ENCODE results near the gene OR2S2.
"Not testable (repeated sequence)": the region's sequence is repeated elsewhere in the genome, so short reads cannot be mapped to it uniquely, and the experiment has no call there.

OR2S2 gene

DNA sequence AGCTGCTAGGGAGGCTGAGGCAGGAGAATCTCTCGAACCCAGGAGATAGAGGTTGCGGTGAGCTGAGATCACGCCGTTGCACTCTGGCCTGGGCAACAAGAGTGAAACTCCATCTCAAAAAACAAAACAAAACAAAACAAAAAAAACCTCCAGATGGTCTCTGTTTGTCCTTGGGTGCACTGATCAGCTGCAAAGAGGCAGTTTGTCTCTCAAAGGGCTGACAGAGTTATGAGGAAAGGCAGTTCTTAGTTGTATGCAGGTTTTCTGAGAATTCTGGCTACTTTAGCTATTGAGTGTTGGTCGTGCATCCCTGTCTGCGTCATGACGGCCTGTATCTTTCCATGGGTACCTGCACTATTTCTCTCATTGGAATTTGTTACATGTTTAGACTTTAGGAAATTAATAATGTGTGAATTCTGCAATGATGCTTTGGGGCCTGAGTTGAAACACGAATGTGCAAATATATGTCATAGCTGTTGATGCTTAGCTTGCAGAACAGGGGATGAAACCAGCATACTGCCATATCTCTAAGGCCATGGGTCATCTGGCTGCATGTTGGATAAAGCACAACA lies 18.2 kb downstream of the OR2S2 start:
- no peak overlapping the region for H3K4me3 ChIP-seq (ENCODE audit: low read depth, low read length)
- H3K9me3 ChIP-seq (ENCODE audit: severe bottlenecking) = no peaks in the 10 kb centered on the region
- TF ChIP-seq CTCF (IDR thresholded peaks at IDR 0.05; ENCODE audit: low read depth, low read length) = no peak
- peak overlapping the region; percentile 77 for H3K27ac ChIP-seq
- H3K27me3 ChIP-seq (ENCODE audit: insufficient read depth, low read depth, severe bottlenecking) = no peaks in the 10 kb centered on the region
- DNase-seq = no peak
- H3K36me3 ChIP-seq = no peaks in the 10 kb centered on the region

- no peak overlapping the region for H3K4me3 ChIP-seq (ENCODE audit: low read depth, low read length)
- H3K9me3 ChIP-seq (ENCODE audit: severe bottlenecking) = no peaks in the 10 kb centered on the region
- H3K27ac ChIP-seq = no peak overlapping the region
- DNase-seq = no peak
- H3K36me3 ChIP-seq = no peaks in the 10 kb centered on the region
- TF ChIP-seq CTCF (IDR thresholded peaks at IDR 0.05; ENCODE audit: low read depth, low read length) = no peak
- no peaks in the 10 kb centered on the region for H3K27me3 ChIP-seq (ENCODE audit: insufficient read depth, low read depth, severe bottlenecking)
Measured at GRCh38 chr9:35938474-35939356, 19.2 kb downstream of the OR2S2 start.

GRCh38 chr9:35937227-35937626 lies 20.7 kb downstream of the OR2S2 start:
- no peak overlapping the region for H3K27ac ChIP-seq
- H3K4me3 ChIP-seq (ENCODE audit: low read depth, low read length) = no peak overlapping the region
- no peak for DNase-seq

DNA sequence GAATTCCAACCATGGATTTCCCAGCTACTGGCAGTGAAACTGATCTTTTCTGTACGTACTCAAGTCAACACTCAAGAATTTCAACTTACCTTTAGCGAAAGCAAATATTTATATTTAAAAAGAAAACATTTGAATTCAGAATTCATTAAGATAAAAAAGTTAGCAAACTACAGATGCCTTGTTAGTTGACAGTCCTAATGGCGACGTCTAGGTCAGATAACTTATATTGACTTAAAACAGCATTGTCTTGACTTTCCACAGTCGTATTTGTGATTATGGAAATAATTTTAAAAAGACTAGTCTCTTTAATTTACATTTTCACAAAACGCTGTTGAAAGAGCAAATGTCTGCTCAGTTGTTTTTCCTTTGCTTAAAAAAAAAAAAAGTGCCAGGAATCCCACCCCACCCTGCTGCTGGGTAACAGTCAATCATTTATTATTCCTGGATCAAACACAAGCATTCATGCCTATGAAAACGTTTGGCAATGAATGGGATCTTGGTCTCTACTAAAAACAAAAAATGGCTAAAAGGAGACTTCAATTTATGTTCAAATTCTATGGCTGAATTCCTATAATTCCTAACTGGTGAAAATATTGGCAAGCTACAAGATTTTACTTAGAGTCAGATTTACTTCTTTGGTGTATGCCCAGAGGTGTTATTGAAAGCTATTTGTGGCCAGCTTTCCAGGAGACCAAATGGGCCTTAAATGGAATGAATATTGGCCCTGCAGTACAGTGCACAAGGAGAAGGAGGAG lies 22.0 kb downstream of the OR2S2 start:
- Histone ChIP-seq H3K9me3 (ENCODE audit: severe bottlenecking) (no peaks in the 10 kb centered on the region), H3K36me3 (no peaks in the 10 kb centered on the region), H3K4me3 (ENCODE audit: low read depth, low read length) (no peak overlapping the region), H3K27me3 (ENCODE audit: insufficient read depth, low read depth, severe bottlenecking) (no peaks in the 10 kb centered on the region), H3K27ac (no peak overlapping the region)
- no peak for DNase-seq
- no peak for TF ChIP-seq CTCF (IDR thresholded peaks at IDR 0.05; ENCODE audit: low read depth, low read length)

More at GRCh38 chr9:35937227-35937626, 20.7 kb downstream of the OR2S2 start:
- Histone ChIP-seq H3K36me3 (no peaks in the 10 kb centered on the region), H3K9me3 (ENCODE audit: severe bottlenecking) (no peaks in the 10 kb centered on the region), H3K27me3 (ENCODE audit: insufficient read depth, low read depth, severe bottlenecking) (no peaks in the 10 kb centered on the region)
- no peak for TF ChIP-seq CTCF (IDR thresholded peaks at IDR 0.05; ENCODE audit: low read depth, low read length)

DNA sequence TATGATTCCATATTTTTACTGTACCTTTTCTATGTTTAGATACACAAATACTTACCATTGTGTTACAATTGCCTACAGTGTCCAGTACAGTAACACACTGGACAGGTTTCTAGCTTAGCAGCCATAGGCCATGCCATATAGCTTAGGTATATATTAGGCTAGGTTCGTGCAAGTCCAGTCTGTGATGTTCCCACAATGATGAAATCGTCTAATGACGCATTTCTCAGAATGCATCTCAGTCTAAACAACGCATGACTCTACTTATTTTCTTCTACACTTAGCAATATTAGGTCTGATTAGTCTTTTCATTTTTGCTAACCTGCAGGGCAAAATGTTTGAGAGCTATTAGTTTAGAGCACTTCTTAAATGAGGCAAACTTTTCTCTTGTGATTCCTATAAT lies 22.7 kb downstream of the OR2S2 start:
- Histone ChIP-seq H3K27ac (no peak overlapping the region), H3K4me3 (ENCODE audit: low read depth, low read length) (no peak overlapping the region), H3K36me3 (no peaks in the 10 kb centered on the region), H3K9me3 (ENCODE audit: severe bottlenecking) (no peaks in the 10 kb centered on the region), H3K27me3 (ENCODE audit: insufficient read depth, low read depth, severe bottlenecking) (no peaks in the 10 kb centered on the region)
- DNase-seq = no peak
- TF ChIP-seq CTCF (IDR thresholded peaks at IDR 0.05; ENCODE audit: low read depth, low read length) = no peak

GRCh38 chr9:35934069-35934468 lies 23.9 kb downstream of the OR2S2 start:
- not testable (repeated sequence) for DNase-seq; H3K36me3 ChIP-seq; H3K4me3 ChIP-seq (ENCODE audit: low read depth, low read length); H3K27me3 ChIP-seq (ENCODE audit: insufficient read depth, low read depth, severe bottlenecking); H3K27ac ChIP-seq; H3K9me3 ChIP-seq (ENCODE audit: severe bottlenecking)

Data from WERI-Rb-1 (cell line).